ENCODE data around the gene SLCO4A1.

SLCO4A1 gene

DNA sequence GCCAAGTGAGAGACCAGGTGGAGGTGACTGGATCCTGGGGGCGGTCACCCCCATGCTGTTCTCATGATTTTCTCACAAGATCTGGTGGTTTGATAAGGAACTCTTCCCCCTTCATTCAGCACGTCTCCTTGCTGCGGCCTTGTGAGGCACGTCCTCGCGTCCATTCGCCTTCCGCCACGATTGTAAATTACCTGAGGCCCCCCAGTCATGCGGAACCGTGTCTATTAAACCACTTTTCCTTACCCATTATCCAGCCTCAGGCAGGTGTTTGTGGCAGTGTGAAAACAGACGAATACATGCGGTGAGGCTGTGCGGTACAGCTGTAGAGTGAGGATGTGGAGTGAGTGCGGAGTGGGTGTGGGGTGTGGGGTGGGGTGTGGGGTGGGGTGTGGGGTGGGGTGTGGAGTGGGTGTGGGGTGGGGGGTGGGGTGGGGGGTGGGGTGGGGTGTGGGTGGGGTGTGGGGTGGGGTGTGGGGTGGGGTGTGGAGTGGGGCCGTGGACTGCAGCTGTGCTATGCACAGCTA lies 54.2 kb downstream of the SLCO4A1 start:
- no peak for TF ChIP-seq SIN3A (IDR thresholded peaks at IDR 0.05; ENCODE audit: borderline replicate concordance, insufficient read depth, low read length)
- TF ChIP-seq POLR2AphosphoS5 (IDR thresholded peaks at IDR 0.05; ENCODE audit: low read depth, low read length), result no peak
- TF ChIP-seq TAF1 (IDR thresholded peaks at IDR 0.05; ENCODE audit: borderline replicate concordance, insufficient read depth, low read length), result no peak
- no peak for TF ChIP-seq FOXP2 (optimal IDR thresholded peaks at IDR 0.05; ENCODE audit: borderline replicate concordance, extremely low read depth, extremely low read length, insufficient read depth)
- TF ChIP-seq, protein P1, sequence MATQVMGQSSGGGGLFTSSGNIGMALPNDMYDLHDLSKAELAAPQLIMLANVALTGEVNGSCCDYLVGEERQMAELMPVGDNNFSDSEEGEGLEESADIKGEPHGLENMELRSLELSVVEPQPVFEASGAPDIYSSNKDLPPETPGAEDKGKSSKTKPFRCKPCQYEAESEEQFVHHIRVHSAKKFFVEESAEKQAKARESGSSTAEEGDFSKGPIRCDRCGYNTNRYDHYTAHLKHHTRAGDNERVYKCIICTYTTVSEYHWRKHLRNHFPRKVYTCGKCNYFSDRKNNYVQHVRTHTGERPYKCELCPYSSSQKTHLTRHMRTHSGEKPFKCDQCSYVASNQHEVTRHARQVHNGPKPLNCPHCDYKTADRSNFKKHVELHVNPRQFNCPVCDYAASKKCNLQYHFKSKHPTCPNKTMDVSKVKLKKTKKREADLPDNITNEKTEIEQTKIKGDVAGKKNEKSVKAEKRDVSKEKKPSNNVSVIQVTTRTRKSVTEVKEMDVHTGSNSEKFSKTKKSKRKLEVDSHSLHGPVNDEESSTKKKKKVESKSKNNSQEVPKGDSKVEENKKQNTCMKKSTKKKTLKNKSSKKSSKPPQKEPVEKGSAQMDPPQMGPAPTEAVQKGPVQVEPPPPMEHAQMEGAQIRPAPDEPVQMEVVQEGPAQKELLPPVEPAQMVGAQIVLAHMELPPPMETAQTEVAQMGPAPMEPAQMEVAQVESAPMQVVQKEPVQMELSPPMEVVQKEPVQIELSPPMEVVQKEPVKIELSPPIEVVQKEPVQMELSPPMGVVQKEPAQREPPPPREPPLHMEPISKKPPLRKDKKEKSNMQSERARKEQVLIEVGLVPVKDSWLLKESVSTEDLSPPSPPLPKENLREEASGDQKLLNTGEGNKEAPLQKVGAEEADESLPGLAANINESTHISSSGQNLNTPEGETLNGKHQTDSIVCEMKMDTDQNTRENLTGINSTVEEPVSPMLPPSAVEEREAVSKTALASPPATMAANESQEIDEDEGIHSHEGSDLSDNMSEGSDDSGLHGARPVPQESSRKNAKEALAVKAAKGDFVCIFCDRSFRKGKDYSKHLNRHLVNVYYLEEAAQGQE (IDR thresholded peaks at IDR 0.05; ENCODE audit: insufficient read depth in 1 of 2, low read depth in 2 of 2, low read length in 2 of 2), result no peak

GRCh38 chr20:62696989-62697388 lies 54.7 kb downstream of the SLCO4A1 start:
- TF ChIP-seq, protein P1 (IDR thresholded peaks at IDR 0.05; ENCODE audit: insufficient read depth in 1 of 2, low read depth in 2 of 2, low read length in 2 of 2), result no peak
- TF ChIP-seq SIN3A (IDR thresholded peaks at IDR 0.05; ENCODE audit: borderline replicate concordance, insufficient read depth, low read length) (no peak), TAF1 (IDR thresholded peaks at IDR 0.05; ENCODE audit: borderline replicate concordance, insufficient read depth, low read length) (no peak), POLR2AphosphoS5 (IDR thresholded peaks at IDR 0.05; ENCODE audit: low read depth, low read length) (no peak), FOXP2 (optimal IDR thresholded peaks at IDR 0.05; ENCODE audit: borderline replicate concordance, extremely low read depth, extremely low read length, insufficient read depth) (no peak)

- TF ChIP-seq POLR2AphosphoS5 (IDR thresholded peaks at IDR 0.05; ENCODE audit: low read depth, low read length) (no peak), SIN3A (IDR thresholded peaks at IDR 0.05; ENCODE audit: borderline replicate concordance, insufficient read depth, low read length) (no peak), TAF1 (IDR thresholded peaks at IDR 0.05; ENCODE audit: borderline replicate concordance, insufficient read depth, low read length) (no peak), FOXP2 (optimal IDR thresholded peaks at IDR 0.05; ENCODE audit: borderline replicate concordance, extremely low read depth, extremely low read length, insufficient read depth) (no peak)
- TF ChIP-seq, protein P1 (IDR thresholded peaks at IDR 0.05; ENCODE audit: insufficient read depth in 1 of 2, low read depth in 2 of 2, low read length in 2 of 2), result no peak
Measured at GRCh38 chr20:62697468-62697912, 55.2 kb downstream of the SLCO4A1 start.

GRCh38 chr20:62698231-62698630 lies 55.9 kb downstream of the SLCO4A1 start:
- TF ChIP-seq, protein P1 (IDR thresholded peaks at IDR 0.05; ENCODE audit: insufficient read depth in 1 of 2, low read depth in 2 of 2, low read length in 2 of 2), result no peak
- TF ChIP-seq FOXP2 (optimal IDR thresholded peaks at IDR 0.05; ENCODE audit: borderline replicate concordance, extremely low read depth, extremely low read length, insufficient read depth), result no peak
- no peak for TF ChIP-seq SIN3A (IDR thresholded peaks at IDR 0.05; ENCODE audit: borderline replicate concordance, insufficient read depth, low read length)
- TF ChIP-seq TAF1 (IDR thresholded peaks at IDR 0.05; ENCODE audit: borderline replicate concordance, insufficient read depth, low read length), result no peak
- TF ChIP-seq POLR2AphosphoS5 (IDR thresholded peaks at IDR 0.05; ENCODE audit: low read depth, low read length), result no peak
